ENCODE data around the gene KRTAP17-1. TPM values are rescaled to one million over a fixed set of nuclear protein-coding genes. Genes with fewer than 3 reads are reported as not detected.
A peak's percentile ranks its signal among the peaks of the same experiment; 100 is the strongest.

The KRTAP17-1 gene
- total and polyA plus RNA-seq, 2 of the 4 experiments (the other 2 are of a cell fraction) = not detected

DNA sequence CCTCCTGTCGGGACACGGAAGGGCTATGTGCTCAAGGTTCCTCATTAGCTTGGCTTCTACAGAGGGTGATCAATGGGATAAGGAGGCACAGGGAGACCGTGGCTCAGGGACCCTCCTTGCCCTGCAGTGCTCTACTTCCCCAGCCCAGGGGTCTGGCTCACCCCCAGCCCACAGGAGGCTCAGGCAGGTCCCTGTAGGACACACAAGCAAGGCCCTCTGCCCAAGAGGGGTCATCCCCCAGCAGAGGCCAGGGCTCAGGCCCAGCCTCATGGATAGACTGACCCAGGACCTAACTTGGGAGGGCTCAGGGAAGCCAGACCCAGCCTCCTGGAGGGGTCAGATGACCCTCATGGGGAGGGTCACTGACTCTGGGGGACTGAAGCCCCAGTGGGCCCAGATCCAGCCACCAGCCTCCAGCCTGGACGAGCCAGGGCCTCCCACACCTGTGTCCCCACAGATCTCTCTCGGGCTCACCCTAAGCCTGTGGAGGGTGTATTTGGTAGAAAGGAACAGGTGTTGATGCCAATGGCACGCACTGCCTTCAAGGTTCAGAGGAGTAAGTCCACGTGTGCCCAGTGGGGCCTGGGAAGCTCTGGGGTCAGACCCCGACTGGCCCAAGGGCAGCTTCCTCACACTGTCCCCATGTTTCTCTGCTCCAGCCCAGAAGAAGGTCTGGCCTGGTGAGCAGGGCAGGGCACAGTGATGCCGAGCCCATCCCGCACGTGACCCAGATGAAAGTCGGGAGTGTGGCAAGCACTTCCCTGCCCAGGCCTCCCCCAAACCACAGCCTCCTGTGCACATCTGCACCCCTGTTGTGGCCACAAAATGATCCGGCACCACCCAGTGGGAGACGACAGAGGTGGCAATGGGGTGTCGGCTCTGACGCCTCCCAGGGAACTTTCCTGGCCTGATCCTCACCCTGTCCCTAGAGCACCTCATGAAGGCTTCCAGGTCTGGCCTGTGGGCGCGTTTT, 10.9 kb upstream of the KRTAP17-1 start (continued):
- TF ChIP-seq, protein P1, sequence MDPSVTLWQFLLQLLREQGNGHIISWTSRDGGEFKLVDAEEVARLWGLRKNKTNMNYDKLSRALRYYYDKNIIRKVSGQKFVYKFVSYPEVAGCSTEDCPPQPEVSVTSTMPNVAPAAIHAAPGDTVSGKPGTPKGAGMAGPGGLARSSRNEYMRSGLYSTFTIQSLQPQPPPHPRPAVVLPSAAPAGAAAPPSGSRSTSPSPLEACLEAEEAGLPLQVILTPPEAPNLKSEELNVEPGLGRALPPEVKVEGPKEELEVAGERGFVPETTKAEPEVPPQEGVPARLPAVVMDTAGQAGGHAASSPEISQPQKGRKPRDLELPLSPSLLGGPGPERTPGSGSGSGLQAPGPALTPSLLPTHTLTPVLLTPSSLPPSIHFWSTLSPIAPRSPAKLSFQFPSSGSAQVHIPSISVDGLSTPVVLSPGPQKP (IDR thresholded peaks at IDR 0.05; ENCODE audit: borderline replicate concordance, low read depth, low read length) = no peak

DNA sequence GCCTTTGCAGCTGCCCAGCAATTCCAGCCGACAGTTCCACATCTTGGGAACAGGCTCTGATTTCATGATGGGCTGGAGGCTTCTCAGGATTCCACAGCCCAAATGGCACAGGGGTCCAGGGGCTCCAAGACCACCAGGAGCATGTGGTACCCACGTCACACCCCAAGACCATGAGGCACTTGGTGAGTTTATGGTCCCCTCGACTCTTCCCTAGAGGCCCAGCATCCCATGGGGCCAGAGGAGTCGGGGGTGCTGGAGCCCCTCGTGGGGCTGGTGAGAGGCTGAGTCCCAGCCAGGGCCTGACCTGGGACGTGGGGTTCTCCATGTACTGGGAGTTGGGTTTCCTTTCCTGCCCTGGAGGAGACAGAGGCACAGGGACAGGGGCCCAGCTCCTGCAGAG, 10.1 kb upstream of the KRTAP17-1 start:
- H3K36me3 ChIP-seq (ENCODE audit: control insufficient read depth, insufficient read depth, low read length) = no peaks in the 10 kb centered on the region
- no peak overlapping the region for H3K23ac ChIP-seq (ENCODE audit: low read depth, low read length)
- H3K4me2 ChIP-seq (ENCODE audit: low read depth, low read length) = no peak overlapping the region
- no peak overlapping the region for H3K14ac ChIP-seq (replicated peaks; ENCODE audit: low read depth, low read length)
- TF ChIP-seq MAZ (IDR thresholded peaks at IDR 0.05; ENCODE audit: borderline replicate concordance, low read depth, low read length) (no peak), SMC3 (IDR thresholded peaks at IDR 0.05; ENCODE audit: low read depth, low read length) (no peak), MXI1 (IDR thresholded peaks at IDR 0.05; ENCODE audit: borderline replicate concordance, low read depth, low read length) (no peak), CEBPB (IDR thresholded peaks at IDR 0.05; ENCODE audit: low read depth, low read length) (no peak), NFE2L2 (IDR thresholded peaks at IDR 0.05; ENCODE audit: low read depth, low read length) (no peak), BHLHE40 (IDR thresholded peaks at IDR 0.05; ENCODE audit: low read depth, low read length) (no peak), FOS (IDR thresholded peaks at IDR 0.05; ENCODE audit: low read depth, low read length) (no peak), RAD21 (IDR thresholded peaks at IDR 0.05; ENCODE audit: low read length) (no peak)
- TF ChIP-seq, protein P2, sequence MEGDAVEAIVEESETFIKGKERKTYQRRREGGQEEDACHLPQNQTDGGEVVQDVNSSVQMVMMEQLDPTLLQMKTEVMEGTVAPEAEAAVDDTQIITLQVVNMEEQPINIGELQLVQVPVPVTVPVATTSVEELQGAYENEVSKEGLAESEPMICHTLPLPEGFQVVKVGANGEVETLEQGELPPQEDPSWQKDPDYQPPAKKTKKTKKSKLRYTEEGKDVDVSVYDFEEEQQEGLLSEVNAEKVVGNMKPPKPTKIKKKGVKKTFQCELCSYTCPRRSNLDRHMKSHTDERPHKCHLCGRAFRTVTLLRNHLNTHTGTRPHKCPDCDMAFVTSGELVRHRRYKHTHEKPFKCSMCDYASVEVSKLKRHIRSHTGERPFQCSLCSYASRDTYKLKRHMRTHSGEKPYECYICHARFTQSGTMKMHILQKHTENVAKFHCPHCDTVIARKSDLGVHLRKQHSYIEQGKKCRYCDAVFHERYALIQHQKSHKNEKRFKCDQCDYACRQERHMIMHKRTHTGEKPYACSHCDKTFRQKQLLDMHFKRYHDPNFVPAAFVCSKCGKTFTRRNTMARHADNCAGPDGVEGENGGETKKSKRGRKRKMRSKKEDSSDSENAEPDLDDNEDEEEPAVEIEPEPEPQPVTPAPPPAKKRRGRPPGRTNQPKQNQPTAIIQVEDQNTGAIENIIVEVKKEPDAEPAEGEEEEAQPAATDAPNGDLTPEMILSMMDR (conservative IDR thresholded peaks at IDR 0.05; ENCODE audit: low read depth, low read length) = no peak
- H2BK5ac ChIP-seq (ENCODE audit: low read depth, low read length, poor library complexity, severe bottlenecking) = no peak overlapping the region
- peak overlapping the region; percentile 64; the same call in 1 of the 2 replicates for H4K91ac ChIP-seq (ENCODE audit: insufficient read depth, low read depth, low read length)
- H3K9ac ChIP-seq (ENCODE audit: low read depth, low read length) = no peak overlapping the region
- H4K5ac ChIP-seq (ENCODE audit: low read depth, low read length) = no peak overlapping the region
- ChIA-PET POLR2A (ENCODE audit: unreplicated experiment) (no interaction called here), CTCF (no interaction called here)
- 0 out of 2 replicates have a peak overlapping the region, but pooled peaks have one; percentile 16 for H3K4ac ChIP-seq (ENCODE audit: low read depth, low read length)
- H3K9me1 ChIP-seq (ENCODE audit: insufficient read depth, low read length) = peaks cover 3% of the 10 kb centered on the region; the same call in 1 of the 2 replicates
- H3K4me1 ChIP-seq (ENCODE audit: control insufficient read depth, insufficient read depth, low read length) = peaks cover 2% of the 10 kb centered on the region
- in situ Hi-C loops (cut with MboI; ENCODE audit: low sequenced_read_pairs) = no loop called here
- dilution Hi-C loops (cut with HindIII; ENCODE audit: low sequenced_read_pairs, unreplicated experiment) = no loop called here
- no peak overlapping the region for H2AFZ ChIP-seq (replicated peaks; ENCODE audit: low read length, poor library complexity)
- H3K79me1 ChIP-seq (ENCODE audit: low read depth in 1 of 2, low read length in 2 of 2) = no peaks in the 10 kb centered on the region
- ATAC-seq (ENCODE audit: low read depth) (no peak), DNase-seq (no peak)
- no peak overlapping the region for H3K27ac ChIP-seq (ENCODE audit: insufficient read depth, low read length)
- peak overlapping the region; percentile 55 for H2AK9ac ChIP-seq (replicated peaks; ENCODE audit: low read depth, low read length, poor library complexity)
- H4K20me1 ChIP-seq (ENCODE audit: insufficient read depth, low read length) = no peaks in the 10 kb centered on the region
- intact Hi-C loops (cut with micrococcal nuclease) = no loop called here
- BruUV-seq (replicated peaks) = no TSS peak
- H3K56ac ChIP-seq (ENCODE audit: extremely low read depth, insufficient read depth, low read length) = no peak overlapping the region
- no CpG with 5 or more reads among the region's 6 CpGs for WGBS, 2 experiments (ENCODE audit: extremely low coverage in 2 of 2, insufficient read length in 1 of 2)
- H2BK20ac ChIP-seq (ENCODE audit: low read depth, low read length) = peak overlapping the region; percentile 42; the same call in 1 of the 2 replicates
- H3K4me3 ChIP-seq (ENCODE audit: insufficient read depth, low read depth, low read length) = no peak overlapping the region
- H2AK5ac ChIP-seq (ENCODE audit: low read depth, low read length) = no peak overlapping the region; the same call in none of the 2 replicates
- H2BK120ac ChIP-seq (ENCODE audit: low read depth, low read length) = peak overlapping the region; percentile 11; the same call in 1 of the 2 replicates
- H2BK15ac ChIP-seq (ENCODE audit: low read depth, low read length) = 0 out of 3 replicates have a peak overlapping the region, but pooled peaks have one; percentile 56
- no peak overlapping the region; a peak in 1 of 4 replicates for H4K8ac ChIP-seq (ENCODE audit: low read depth in 2 of 2, low read length in 2 of 2)
- H3K18ac ChIP-seq (ENCODE audit: low read depth, low read length) = no peak overlapping the region
- H3K27me3 ChIP-seq (ENCODE audit: control insufficient read depth, insufficient read depth, low read length) = no peaks in the 10 kb centered on the region
- H3K9me3 ChIP-seq (ENCODE audit: control insufficient read depth, insufficient read depth, low read length) = peaks cover 3% of the 10 kb centered on the region; the same call in 1 of the 2 replicates
